OCI-LY7 (cell line): ENCODE data around the gene AVL9. TPM values are rescaled to one million over a fixed set of nuclear protein-coding genes. Genes with fewer than 3 reads are reported as not detected.
A peak's percentile ranks its signal among the peaks of the same experiment; 100 is the strongest.

ENCODE experiments used
- BruUV-seq: library from RNA; stranded (reverse); fragments of 400-500 nt; replicated peaks from 2 replicates; lab custom pipeline; 2021; lab: Mats Ljungman, UMichigan
- CTCF ChIA-PET: fragments of 300-600 bp; sonication (Branson Sonifier 250); formaldehyde crosslinking; loops from one replicate; lab custom pipeline; 2022; ENCODE audit warnings: antibody characterized with exemption; ENCODE audit not compliant: unreplicated experiment; lab: Charles Lee
- POLR2A ChIA-PET: fragments of 300-600 bp; sonication (Branson Sonifier 250); formaldehyde crosslinking; loops from one replicate; lab custom pipeline; 2022; ENCODE audit warnings: antibody characterized with exemption; lab: Charles Lee
- DNase-seq: peaks from one replicate; pipeline ENCODE4 v3.0.0-alpha.2; 2015; ENCODE audit warnings: low spot score
- H2AFZ ChIP-seq: fragments of 200-600 bp; sonication (generic), shearing (Covaris generic); 2 replicates; pipeline ENCODE4 v1.6.1; 2014; ENCODE audit warnings: mild to moderate bottlenecking, antibody characterized with exemption, low read length, moderate library complexity
- H3K27ac ChIP-seq: fragments of 200-600 bp; sonication (generic); 2 replicates; pipeline ENCODE4 v1.5.1; 2014; ENCODE audit warnings: mixed run types, low read depth, mild to moderate bottlenecking, moderate library complexity, low read length, inconsistent platforms; ENCODE audit not compliant: poor library complexity, severe bottlenecking
- H3K36me3 ChIP-seq: fragments of 200-600 bp; sonication (generic); 2 replicates; pipeline ENCODE4 v1.6.1; 2014; ENCODE audit warnings: mild to moderate bottlenecking, antibody characterized with exemption, low read length, moderate library complexity, mixed read lengths; ENCODE audit not compliant: insufficient read depth
- H3K4me1 ChIP-seq: fragments of 200-600 bp; sonication (generic); 2 replicates; pipeline ENCODE4 v1.5.1; 2014; ENCODE audit warnings: mild to moderate bottlenecking, low read length; ENCODE audit not compliant: insufficient read depth, poor library complexity, severe bottlenecking
- H3K4me2 ChIP-seq: fragments of 200-600 bp; sonication (generic); 2 replicates; pipeline ENCODE4 v1.6.1; 2014; ENCODE audit warnings: mild to moderate bottlenecking, low read length
- H3K4me3 ChIP-seq: fragments of 200-600 bp; sonication (generic); 2 replicates; pipeline ENCODE4 v1.5.1; 2014; ENCODE audit warnings: mild to moderate bottlenecking, low read depth, low read length; ENCODE audit not compliant: poor library complexity, severe bottlenecking
- H3K79me2 ChIP-seq: fragments of 200-600 bp; sonication (generic); 2 replicates; pipeline ENCODE4 v1.6.1; 2016; ENCODE audit warnings: low read depth, mild to moderate bottlenecking, low read length, moderate library complexity, mixed read lengths; ENCODE audit not compliant: insufficient read depth
- H3K9me2 ChIP-seq: fragments of 200-600 bp; sonication (generic); 2 replicates; pipeline ENCODE4 v1.6.1; 2016; ENCODE audit warnings: mild to moderate bottlenecking, low read length, mixed read lengths; ENCODE audit not compliant: insufficient read depth
- H3K9me3 ChIP-seq: fragments of 200-600 bp; sonication (generic); 2 replicates; pipeline ENCODE4 v1.6.1; 2014; ENCODE audit warnings: mild to moderate bottlenecking, mixed run types, low read length, mixed read lengths
- H4K20me1 ChIP-seq: fragments of 200-600 bp; sonication (generic); 2 replicates; pipeline ENCODE4 v1.6.1; 2014; ENCODE audit warnings: mild to moderate bottlenecking, antibody characterized with exemption, low read length, moderate library complexity, mixed read lengths; ENCODE audit not compliant: insufficient read depth
- EZH2phosphoT487 ChIP-seq: fragments of 200-600 bp; sonication (generic); IDR thresholded peaks from 2 replicates; pipeline ENCODE4 v1.6.1; 2018; ENCODE audit warnings: low read depth, borderline replicate concordance, mild to moderate bottlenecking, mixed run types, antibody characterized with exemption, low read length, moderate library complexity, mixed read lengths
- intact Hi-C: fragments of 100-400 bp; cut with micrococcal nuclease; formaldehyde crosslinking; loops from one replicate; pipeline ENCODE4 v1.10.0; 2022; ENCODE audit not compliant: unreplicated experiment
- total RNA-seq, 2 experiments: library from RNA; depleted of rRNA in 1 of 2; stranded (reverse); fragments of >200 nt in 1 of 2; shearing (Covaris generic) in 1 of 2; gene quantifications; 2 replicates each; pipeline ENCODE4 v1.2.3, GENCODE V29; 2014 to 2022
- TF ChIP-seq, protein P1 (sequence below): fragments of 200-600 bp; sonication (generic); conservative IDR thresholded peaks from 2 replicates; pipeline ENCODE4 v1.5.1; 2014; ENCODE audit warnings: mild to moderate bottlenecking, antibody characterized with exemption, low read length, moderate library complexity, mixed read lengths

Gene AVL9
- total RNA-seq, 2 experiments from 2014 or later: 36.6 to 54.9 TPM

DNA sequence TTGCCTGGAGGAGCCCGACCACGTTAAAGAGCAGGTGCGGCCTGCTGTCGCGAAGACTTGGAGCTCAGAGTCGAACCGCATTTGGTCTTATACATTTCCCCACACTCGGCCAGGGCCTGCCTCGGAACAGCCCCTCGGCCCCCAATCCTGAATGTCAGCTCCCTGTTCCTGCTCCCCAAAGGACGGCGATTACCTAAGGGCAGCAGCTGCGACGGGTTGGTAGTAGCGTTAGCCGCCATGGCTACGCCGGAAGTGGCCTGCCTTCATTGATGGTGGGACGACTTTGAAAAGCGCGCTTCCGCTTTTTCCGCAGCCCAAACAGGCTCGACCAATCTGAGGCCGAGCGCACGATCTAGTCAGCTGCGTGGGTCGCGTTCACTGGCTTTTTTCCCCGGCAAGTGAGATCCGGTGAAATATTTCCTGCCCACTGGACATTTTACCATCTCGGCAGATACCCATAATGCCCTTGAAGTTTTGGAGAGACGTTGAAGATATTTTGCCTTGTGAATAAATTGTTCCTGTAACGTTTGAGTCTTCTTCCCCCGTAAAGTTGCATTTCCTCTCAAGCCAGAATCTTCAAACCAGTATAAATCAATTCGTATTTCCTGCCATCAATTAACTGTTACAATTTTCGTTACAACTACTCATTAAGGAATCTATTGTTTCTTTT lies 5.0 kb upstream of the AVL9 start, which contains the start of gene LSM5:
TSS of gene LSM5 (minus strand) at position 254 of the 670 bp plus-strand sequence. CDS start at position 239, 15 bp downstream.
- no peaks in the 10 kb centered on the region for H3K9me2 ChIP-seq
- H3K36me3 ChIP-seq: peaks cover 36% of the 10 kb centered on the region
- no peaks in the 10 kb centered on the region; the same call in 1 of the 2 replicates for H4K20me1 ChIP-seq
- ChIA-PET CTCF (interaction anchor here (0.6 kb wide), 1 partner anchor 618 kb away, joined by 3 read pairs; no protein-coding TSS in a partner anchor), POLR2A (interaction anchor here (0.6 to 0.9 kb wide), 4 partner anchors 10 to 400 kb away, joined by 3 read pairs; no protein-coding TSS in a partner anchor)
- TF ChIP-seq, protein P1, sequence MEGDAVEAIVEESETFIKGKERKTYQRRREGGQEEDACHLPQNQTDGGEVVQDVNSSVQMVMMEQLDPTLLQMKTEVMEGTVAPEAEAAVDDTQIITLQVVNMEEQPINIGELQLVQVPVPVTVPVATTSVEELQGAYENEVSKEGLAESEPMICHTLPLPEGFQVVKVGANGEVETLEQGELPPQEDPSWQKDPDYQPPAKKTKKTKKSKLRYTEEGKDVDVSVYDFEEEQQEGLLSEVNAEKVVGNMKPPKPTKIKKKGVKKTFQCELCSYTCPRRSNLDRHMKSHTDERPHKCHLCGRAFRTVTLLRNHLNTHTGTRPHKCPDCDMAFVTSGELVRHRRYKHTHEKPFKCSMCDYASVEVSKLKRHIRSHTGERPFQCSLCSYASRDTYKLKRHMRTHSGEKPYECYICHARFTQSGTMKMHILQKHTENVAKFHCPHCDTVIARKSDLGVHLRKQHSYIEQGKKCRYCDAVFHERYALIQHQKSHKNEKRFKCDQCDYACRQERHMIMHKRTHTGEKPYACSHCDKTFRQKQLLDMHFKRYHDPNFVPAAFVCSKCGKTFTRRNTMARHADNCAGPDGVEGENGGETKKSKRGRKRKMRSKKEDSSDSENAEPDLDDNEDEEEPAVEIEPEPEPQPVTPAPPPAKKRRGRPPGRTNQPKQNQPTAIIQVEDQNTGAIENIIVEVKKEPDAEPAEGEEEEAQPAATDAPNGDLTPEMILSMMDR: no peak
- no peak for TF ChIP-seq EZH2phosphoT487
- peak; percentile 96 for DNase-seq
- peaks cover 26% of the 10 kb centered on the region for H3K4me1 ChIP-seq
- intact Hi-C loops: loop anchor here (2.0 to 5.0 kb wide), 3 partner anchors 97 to 619 kb away; partner anchors contain the start of gene RP9
- peaks cover 32% of the 10 kb centered on the region for H3K79me2 ChIP-seq
- BruUV-seq: no TSS peak
- H3K27ac ChIP-seq: peak within 1 kb of the TSS; percentile 94
- peak within 1 kb of the TSS; percentile 84 for H3K4me3 ChIP-seq
- H2AFZ ChIP-seq: peak within 1 kb of the TSS; percentile 99
- H3K9me3 ChIP-seq: no peaks in the 10 kb centered on the region
- peak within 1 kb of the TSS; percentile 88 for H3K4me2 ChIP-seq

DNA sequence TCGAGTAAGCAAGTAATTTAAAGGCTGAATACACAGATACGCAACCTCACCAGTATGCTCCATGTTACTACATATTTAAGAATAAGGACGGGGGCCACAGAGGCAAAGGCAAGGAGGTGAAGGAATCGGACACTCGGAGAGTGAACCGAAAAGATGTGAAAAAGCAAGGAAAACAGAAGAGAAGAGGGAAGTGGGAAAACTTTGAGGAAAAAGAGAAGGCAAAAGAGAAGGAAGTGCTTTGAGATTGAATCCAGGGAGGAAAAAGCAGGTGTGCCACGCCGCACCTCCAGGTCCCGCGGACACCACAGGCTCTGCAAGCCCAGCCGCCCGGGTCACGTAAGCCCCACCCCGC lies 367 bp upstream of the AVL9 start:
- no peak for TF ChIP-seq EZH2phosphoT487
- TF ChIP-seq, protein P1: no peak
- Histone ChIP-seq H3K27ac (peak overlapping the region; percentile 32), H2AFZ (peak overlapping the region; percentile 90), H3K79me2 (peaks cover 51% of the 10 kb centered on the region), H3K4me3 (peak overlapping the region; percentile 74), H4K20me1 (0 out of 2 replicates have a peak, but pooled peaks cover 10% of the 10 kb centered on the region), H3K4me2 (peak overlapping the region; percentile 87), H3K9me3 (no peaks in the 10 kb centered on the region; the same call in 1 of the 2 replicates), H3K4me1 (peaks cover 25% of the 10 kb centered on the region), H3K36me3 (peaks cover 28% of the 10 kb centered on the region), H3K9me2 (no peaks in the 10 kb centered on the region)
- ChIA-PET CTCF (interaction anchor here (1.4 kb wide), 1 partner anchor 9 kb away, joined by 3 read pairs; no protein-coding TSS in a partner anchor), POLR2A (interaction anchor here (1.4 to 1.7 kb wide), 3 partner anchors 9 to 142 kb away, joined by 3 to 7 read pairs (median 5); no protein-coding TSS in a partner anchor)
- DNase-seq: no peak
- intact Hi-C loops: loop anchor here (5.0 kb wide), 4 partner anchors 92 to 567 kb away; partner anchors contain the start of genes KBTBD2 and NT5C3A
- no TSS peak for BruUV-seq
